Mammary epithelial cell (primary cell): ENCODE data around the gene AP1AR.
"Not testable (repeated sequence)": the region's sequence is repeated elsewhere in the genome, so short reads cannot be mapped to it uniquely, and the experiment has no call there.

Source experiments
- EZH2 ChIP-seq: IDR thresholded peaks from 2 replicates; pipeline ENCODE4 v1.6.1; 2012; ENCODE audit warnings: low read length, inconsistent platforms, borderline replicate concordance
- TF ChIP-seq, protein P1 (sequence below), 2 donors: IDR thresholded peaks in 1 of 2; conservative IDR thresholded peaks in 1 of 2; 2 replicates each; pipeline ENCODE4 v1.5.1; 2011 to 2012; ENCODE audit warnings: inconsistent platforms in 2 of 2, low read length in 2 of 2, mild to moderate bottlenecking in 2 of 2, control low read depth in 1 of 2, low read depth in 1 of 2; ENCODE audit not compliant: insufficient read depth in 1 of 2; ENCODE audit errors: extremely low read depth in 1 of 2

DNA sequence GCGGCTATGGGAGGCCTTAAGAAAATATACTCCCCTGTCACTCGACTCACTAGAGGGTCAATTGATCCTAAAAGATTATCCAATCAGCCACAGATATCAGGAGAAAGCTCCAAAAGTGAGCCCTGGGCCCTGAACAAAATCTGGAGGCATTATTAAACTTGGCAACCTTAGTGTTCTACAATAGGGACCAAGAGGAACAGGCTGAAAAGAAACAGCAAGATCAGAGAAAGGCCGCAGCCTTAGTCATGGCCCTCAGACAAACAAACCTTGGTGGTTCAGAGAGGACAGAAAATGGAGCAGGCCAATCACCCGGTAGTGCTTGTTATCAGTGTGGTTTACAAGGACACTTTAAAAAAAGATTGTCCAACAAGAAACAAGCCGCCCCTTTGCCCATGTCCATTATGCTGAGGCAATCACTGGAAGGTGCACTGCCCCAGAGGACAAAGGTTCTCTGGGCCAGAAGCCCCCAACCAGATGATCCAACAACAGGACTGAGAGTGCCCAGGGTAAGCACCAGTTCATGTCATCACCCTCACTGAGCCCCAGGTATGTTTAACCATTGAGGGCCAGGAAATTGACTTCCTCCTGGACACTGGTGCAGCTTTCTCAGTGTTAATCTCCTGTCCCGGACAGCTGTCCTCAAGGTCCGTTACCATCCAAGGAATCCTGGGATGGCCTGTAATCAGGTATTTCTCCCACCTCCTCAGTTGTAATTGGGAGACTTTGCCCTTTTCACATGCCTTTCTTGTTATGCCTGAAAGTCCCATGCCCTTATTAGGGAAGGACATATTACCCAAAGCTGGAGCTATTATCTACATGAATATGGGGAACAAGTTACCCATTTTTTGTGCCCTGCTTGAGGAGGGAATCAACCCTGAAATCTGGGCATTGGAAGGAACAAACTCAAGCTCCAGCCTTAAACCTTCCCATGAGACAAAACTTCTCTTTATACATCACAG is 23.2 kb upstream of the AP1AR start:
- TF ChIP-seq, protein P1, sequence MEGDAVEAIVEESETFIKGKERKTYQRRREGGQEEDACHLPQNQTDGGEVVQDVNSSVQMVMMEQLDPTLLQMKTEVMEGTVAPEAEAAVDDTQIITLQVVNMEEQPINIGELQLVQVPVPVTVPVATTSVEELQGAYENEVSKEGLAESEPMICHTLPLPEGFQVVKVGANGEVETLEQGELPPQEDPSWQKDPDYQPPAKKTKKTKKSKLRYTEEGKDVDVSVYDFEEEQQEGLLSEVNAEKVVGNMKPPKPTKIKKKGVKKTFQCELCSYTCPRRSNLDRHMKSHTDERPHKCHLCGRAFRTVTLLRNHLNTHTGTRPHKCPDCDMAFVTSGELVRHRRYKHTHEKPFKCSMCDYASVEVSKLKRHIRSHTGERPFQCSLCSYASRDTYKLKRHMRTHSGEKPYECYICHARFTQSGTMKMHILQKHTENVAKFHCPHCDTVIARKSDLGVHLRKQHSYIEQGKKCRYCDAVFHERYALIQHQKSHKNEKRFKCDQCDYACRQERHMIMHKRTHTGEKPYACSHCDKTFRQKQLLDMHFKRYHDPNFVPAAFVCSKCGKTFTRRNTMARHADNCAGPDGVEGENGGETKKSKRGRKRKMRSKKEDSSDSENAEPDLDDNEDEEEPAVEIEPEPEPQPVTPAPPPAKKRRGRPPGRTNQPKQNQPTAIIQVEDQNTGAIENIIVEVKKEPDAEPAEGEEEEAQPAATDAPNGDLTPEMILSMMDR (conservative IDR thresholded peaks at IDR 0.05 in 1 of 2, IDR thresholded peaks at IDR 0.05 in 1 of 2; ENCODE audit: extremely low read depth in 1 of 2, insufficient read depth in 1 of 2, low read depth in 1 of 2, low read length in 2 of 2) = not testable (repeated sequence)
- not testable (repeated sequence) for TF ChIP-seq EZH2
